Neural progenitor cell (in vitro differentiated cells): ENCODE data around the gene CRBN.

ENCODE experiments used
- CTCF ChIP-seq: fragments of 200-600 bp; sonication (generic); IDR thresholded peaks from 2 replicates; pipeline ENCODE4 v1.5.1; 2017; ENCODE audit warnings: antibody characterized with exemption, mild to moderate bottlenecking
- EZH2 ChIP-seq: fragments of 200-600 bp; sonication (generic); IDR thresholded peaks from 2 replicates; pipeline ENCODE4 v1.6.1; 2017; ENCODE audit warnings: antibody characterized with exemption, mild to moderate bottlenecking, moderate library complexity
- EZH2phosphoT487 ChIP-seq: fragments of 200-600 bp; sonication (generic); IDR thresholded peaks from 2 replicates; pipeline ENCODE4 v1.6.1; 2017; ENCODE audit warnings: antibody characterized with exemption

- no peak for TF ChIP-seq EZH2
- TF ChIP-seq EZH2phosphoT487, result no peak
- TF ChIP-seq CTCF, result no peak
These were observed 9.7 kb upstream of the CRBN start for GRCh38 chr3:3189102-3189727.
